ENCODE measurements around the gene CCDC27.
A peak's percentile ranks its signal among the peaks of the same experiment; 100 is the strongest.
"Not testable (repeated sequence)": the region's sequence is repeated elsewhere in the genome, so short reads cannot be mapped to it uniquely, and the experiment has no call there.

Gene CCDC27

DNA sequence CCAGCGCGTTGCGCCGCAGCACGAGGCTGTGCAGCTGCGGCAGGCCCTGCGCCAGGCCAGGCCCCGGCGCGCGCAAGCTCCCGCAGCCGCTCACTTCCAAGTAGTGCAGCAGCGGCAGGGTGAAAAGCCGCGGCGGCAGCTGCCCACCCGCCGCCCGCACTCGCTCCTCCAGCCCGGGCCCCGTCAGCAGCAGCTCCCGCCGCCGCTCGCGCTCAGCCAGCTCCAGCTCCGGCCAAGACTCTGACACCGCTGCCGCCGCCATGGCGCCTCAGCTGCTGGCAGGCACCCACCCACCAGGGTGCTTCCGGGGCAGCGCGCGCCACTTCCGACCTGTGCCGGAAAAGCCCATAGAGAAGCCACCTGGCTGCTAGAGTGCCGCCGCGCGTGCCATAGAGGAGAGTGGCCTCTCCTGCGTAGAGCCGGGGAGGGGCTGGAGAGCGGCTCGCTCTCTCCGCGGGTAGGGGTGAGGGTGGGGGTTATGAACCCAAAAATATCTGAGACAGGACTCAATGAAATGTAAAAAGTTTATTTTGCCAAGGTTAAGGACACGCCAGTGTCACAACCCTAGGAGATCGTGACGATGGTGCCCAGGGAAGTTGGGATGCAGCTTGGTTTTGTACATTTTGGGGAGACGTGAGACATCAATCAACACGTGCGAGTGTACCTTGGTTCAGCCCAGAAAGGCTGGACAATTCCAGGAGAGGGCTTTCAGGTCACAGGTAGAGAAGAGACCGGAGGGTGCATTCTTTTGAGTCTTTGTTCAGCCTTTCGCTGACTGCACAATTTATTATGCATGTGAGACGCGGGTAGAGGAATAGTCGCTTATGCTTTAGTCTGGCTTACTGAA is 44.2 kb downstream of the CCDC27 start, which contains the start of gene LRRC47:
Gene LRRC47, minus strand, starts transcription at position 284 of the 847 bp plus-strand sequence. Its CDS starts 22 bp downstream, at position 262.
- peak; percentile 98 for DNase-seq (ENCODE audit: low spot score)

DNA sequence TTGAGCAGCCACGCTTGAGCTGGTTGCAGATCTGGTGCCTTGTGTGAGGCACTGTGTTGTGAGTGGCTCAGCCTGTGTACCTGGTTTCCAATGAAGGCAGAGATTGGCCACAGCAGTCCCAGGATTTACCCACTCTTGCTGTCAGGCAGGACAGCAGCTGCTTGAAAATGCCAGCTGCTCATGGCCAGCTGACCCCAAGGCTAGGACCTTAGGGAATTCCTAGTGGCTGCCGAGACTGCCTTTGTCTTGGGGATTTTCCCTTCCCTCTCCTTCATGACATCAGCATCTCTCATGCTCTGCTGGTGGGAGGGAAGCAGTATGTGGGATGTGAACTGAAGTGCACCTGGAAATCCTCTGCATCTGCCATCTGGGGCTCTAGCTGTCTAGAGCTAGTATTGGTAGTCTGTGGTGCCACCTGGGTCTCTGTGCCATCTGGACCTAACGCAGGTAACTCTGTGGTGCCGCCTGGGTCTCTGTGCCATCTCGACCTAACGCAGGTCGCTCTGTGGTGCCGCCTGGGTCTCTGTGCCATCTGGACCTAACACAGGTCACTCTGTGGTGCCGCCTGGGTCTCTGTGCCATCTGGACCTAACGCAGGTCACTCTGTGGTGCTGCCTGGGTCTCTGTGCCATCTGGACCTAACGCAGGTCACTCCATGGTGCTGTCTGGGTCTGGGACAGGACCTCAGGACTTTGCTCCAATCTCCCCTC is 47.9 kb downstream of the CCDC27 start:
- DNase-seq (ENCODE audit: low spot score) = no peak

DNA sequence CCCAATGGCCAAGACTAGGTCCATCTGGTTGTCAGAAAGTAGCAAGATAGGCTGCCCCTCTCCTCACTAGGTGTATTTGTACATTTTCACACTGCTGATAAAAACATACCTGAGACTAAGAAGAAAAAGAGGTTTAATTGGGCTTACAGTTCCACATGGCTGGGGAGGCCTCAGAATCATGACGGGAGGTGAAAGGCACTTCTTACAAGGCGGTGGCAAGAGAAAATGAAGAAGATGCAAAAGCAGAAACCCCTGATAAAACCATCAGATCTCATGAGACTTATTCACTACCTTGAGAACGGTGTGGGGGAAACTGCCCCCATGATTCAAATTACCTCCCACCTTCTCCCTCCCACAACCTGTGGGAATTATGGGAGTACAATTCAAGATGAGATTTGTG is 48.5 kb downstream of the CCDC27 start:
- DNase-seq (ENCODE audit: low spot score) = not testable (repeated sequence)

- no peak for DNase-seq (ENCODE audit: low spot score)
Measured at GRCh38 chr1:3803905-3804626, 51.8 kb downstream of the CCDC27 start.

GRCh38 chr1:3804627-3804944 is 52.3 kb downstream of the CCDC27 start:
- not testable (repeated sequence) for DNase-seq (ENCODE audit: low spot score)

- no peak for DNase-seq (ENCODE audit: low spot score)
Measured at GRCh38 chr1:3805038-3805437, 52.8 kb downstream of the CCDC27 start.

DNA sequence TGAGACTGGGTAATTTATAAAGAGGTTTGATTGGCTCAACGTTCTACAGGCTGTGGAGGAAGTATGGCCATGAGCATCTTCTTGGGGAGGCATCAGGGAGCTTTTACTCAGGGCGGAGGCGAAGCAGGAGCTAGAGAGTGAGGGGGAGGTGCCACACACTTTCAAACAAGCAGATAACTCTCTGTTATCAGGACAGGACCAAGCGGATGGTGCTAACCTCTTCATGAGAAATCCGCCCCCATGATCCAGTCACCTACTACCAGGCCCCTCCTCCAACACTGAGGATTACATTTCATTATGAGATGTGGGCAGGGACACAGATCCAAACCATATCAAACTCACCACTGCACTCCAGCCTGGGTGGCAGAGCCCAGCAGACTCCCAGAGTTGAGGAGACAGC is 55.5 kb downstream of the CCDC27 start:
- no peak for DNase-seq (ENCODE audit: low spot score)

DNA sequence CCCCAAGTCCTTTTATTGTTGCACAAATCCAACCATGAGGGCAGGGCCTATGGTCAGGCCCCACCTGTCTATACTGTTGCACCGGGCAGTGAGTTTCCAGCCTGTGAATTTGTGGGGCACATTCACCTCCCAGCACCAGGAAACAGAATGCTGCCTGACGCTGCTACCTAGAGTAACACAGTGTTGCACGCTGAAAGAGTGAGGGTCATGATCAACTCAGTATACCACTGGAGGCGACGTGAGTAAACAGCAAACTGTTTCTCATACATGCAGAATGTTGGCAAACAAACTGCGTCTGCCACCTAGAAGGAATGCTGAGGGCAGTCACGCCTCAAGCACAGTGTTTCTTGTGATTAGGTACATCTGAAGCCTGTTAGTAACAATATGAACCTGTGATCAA is 57.4 kb downstream of the CCDC27 start:
- DNase-seq (ENCODE audit: low spot score) = no peak

GRCh38 chr1:3810149-3810761 is 58.0 kb downstream of the CCDC27 start:
- not testable (repeated sequence) for DNase-seq (ENCODE audit: low spot score)

GRCh38 chr1:3811595-3811911 is 59.3 kb downstream of the CCDC27 start:
- no peak for DNase-seq (ENCODE audit: low spot score)

- no peak for DNase-seq (ENCODE audit: low spot score)
Measured at GRCh38 chr1:3814065-3814464, 61.8 kb downstream of the CCDC27 start.

- DNase-seq (ENCODE audit: low spot score) = no peak
Measured at GRCh38 chr1:3814771-3815561, 62.7 kb downstream of the CCDC27 start.

DNA sequence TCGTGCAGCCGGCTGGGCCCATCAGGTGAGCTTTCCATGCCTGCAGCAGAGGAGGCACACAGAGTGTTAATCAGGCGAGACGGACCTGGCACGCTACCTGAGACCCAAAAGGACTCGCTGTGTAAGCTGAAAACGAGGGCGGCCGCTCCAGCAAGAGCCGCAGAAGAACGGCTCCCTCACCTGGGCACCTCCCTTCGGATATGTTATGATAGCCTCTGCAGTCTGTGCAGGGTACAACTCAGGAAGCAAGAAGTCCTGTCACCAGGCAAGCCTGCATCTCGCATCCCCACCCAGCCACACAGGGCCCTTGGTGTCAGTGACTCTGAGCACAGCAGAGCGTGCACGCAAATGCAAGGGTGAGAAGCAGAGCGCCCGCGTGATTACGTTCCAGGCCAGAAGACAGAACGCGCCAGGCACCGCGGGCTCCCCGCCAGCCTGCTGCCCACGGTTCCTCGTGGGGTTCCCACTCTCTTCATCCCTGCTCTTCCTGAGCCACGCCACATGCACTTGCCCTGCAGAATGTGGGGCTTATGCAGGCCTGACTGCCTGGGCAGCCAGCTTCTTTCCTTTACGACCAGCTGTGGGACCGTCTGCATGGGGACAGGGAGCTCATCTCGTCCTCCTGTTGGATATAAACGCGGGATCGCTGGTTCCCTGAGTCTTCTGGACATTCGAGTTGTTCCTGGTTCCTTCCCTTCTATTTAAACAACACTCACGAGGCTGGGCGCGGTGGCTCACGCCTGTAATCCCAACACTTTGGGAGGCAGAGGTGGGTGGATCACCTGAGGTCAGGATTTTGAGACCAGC is 64.3 kb downstream of the CCDC27 start:
- no peak for DNase-seq (ENCODE audit: low spot score)

DNA sequence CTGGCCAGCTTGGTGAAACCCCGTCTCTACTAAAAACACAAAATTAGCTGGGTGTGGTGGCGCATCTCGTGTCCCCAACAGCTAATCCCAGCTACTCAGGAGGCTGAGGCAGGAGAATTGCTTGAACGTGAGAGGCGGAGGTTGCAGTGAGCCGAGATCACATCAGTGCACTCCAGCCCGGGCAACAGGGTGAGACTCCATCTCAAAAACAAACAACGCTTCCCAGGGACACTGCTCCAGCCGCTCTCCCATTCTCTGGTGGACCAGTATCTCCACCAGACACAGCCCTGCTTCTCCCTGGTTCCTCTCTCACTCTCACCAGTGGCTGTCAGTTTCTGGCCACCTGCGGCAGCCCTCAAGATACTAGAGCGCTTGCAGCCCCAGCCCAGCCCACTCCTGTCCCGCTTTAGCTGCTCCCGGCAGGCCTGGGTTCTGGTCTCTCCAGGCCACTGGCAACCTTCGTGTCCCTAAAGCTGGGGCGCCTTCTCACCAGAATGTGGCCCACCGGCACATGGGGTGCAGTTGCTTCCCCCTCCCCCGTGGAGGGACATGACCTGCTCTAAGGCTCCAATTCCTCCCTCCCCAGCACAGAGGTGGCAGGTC is 65.0 kb downstream of the CCDC27 start:
- no peak for DNase-seq (ENCODE audit: low spot score)

GRCh38 chr1:3817821-3818597 is 65.8 kb downstream of the CCDC27 start:
- no peak for DNase-seq (ENCODE audit: low spot score)

GRCh38 chr1:3819771-3820200 is 67.5 kb downstream of the CCDC27 start:
- no peak for DNase-seq (ENCODE audit: low spot score)

- no peak for DNase-seq (ENCODE audit: low spot score)
Measured at GRCh38 chr1:3820316-3820715, 68.1 kb downstream of the CCDC27 start.

DNA sequence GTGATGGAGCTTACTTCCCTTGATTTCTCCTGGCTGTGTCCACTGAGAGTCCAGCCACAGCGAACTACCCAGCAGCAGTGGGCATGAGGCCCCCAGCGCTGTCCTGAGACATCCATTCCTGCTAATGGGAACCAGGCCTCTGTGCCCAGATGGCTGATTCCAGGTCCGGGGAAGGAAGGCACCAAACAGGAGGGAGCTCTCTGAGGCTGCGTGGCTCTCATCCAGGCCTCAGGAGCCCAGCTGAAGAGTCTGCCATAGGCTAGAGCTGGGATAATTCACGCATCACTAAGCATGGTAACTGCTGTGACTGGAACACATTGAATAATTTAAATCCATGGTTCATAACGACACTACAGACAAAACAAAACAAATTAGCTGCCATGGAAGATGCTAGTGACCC is 68.8 kb downstream of the CCDC27 start:
- DNase-seq (ENCODE audit: low spot score) = no peak
